Measurements from ENCODE around the gene SCUBE1. TPM values are rescaled to one million over a fixed set of nuclear protein-coding genes. Genes with fewer than 3 reads are reported as not detected.

Gene SCUBE1
- total RNA-seq, 1 experiment from 2014 or later = 3.9 TPM

- Histone ChIP-seq H3K79me2 (ENCODE audit: insufficient read depth, low read length) (no peaks in the 10 kb centered on the region), H3K9ac (ENCODE audit: low read length) (no peak overlapping the region), H4K20me1 (ENCODE audit: insufficient read depth) (no peaks in the 10 kb centered on the region), H2AFZ (ENCODE audit: low read depth, low read length, poor library complexity, severe bottlenecking) (no peak overlapping the region), H3K27me3 (ENCODE audit: insufficient read depth, low read length) (no peaks in the 10 kb centered on the region), H3K9me2 (ENCODE audit: insufficient read depth) (no peaks in the 10 kb centered on the region), H3K4me3 (replicated peaks in 1 of 2; ENCODE audit: low read depth in 1 of 2, low read length in 2 of 2) (no peak overlapping the region), H3K4me1 (ENCODE audit: control insufficient read depth in 1 of 2, insufficient read depth in 2 of 2, low read length in 2 of 2) (peaks cover 7 to 12% of the 10 kb centered on the region in 2 experiments; a peak in 3 of 4 replicates), H3K36me3 (ENCODE audit: control insufficient read depth in 1 of 2, insufficient read depth in 2 of 2, low read length in 2 of 2) (no peaks in the 10 kb centered on the region), H3K9me3 (ENCODE audit: control insufficient read depth in 1 of 2, insufficient read depth in 1 of 2, low read depth in 1 of 2, low read length in 2 of 2) (no peaks in the 10 kb centered on the region), H3K27ac (ENCODE audit: low read depth, low read length) (no peak overlapping the region), H3K4me2 (ENCODE audit: low read length) (no peak overlapping the region)
- BruUV-seq (replicated peaks) = no TSS peak
- TF ChIP-seq, protein P1, sequence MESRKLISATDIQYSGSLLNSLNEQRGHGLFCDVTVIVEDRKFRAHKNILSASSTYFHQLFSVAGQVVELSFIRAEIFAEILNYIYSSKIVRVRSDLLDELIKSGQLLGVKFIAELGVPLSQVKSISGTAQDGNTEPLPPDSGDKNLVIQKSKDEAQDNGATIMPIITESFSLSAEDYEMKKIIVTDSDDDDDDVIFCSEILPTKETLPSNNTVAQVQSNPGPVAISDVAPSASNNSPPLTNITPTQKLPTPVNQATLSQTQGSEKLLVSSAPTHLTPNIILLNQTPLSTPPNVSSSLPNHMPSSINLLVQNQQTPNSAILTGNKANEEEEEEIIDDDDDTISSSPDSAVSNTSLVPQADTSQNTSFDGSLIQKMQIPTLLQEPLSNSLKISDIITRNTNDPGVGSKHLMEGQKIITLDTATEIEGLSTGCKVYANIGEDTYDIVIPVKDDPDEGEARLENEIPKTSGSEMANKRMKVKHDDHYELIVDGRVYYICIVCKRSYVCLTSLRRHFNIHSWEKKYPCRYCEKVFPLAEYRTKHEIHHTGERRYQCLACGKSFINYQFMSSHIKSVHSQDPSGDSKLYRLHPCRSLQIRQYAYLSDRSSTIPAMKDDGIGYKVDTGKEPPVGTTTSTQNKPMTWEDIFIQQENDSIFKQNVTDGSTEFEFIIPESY (IDR thresholded peaks at IDR 0.05; ENCODE audit: extremely low read depth, insufficient replicate concordance, low read length) = no peak
- TF ChIP-seq CBX3 (IDR thresholded peaks at IDR 0.05; ENCODE audit: low read depth) = no peak
- no peak for TF ChIP-seq POLR2A (IDR thresholded peaks at IDR 0.05; ENCODE audit: borderline replicate concordance, extremely low read depth, insufficient read depth, insufficient read length)
- TF ChIP-seq SP1 (IDR thresholded peaks at IDR 0.05; ENCODE audit: low read depth) = no peak
- no peak for TF ChIP-seq CEBPB (IDR thresholded peaks at IDR 0.05; ENCODE audit: low read depth)
- TF ChIP-seq FOSL1 (IDR thresholded peaks at IDR 0.05; ENCODE audit: low read depth) = no peak
- TF ChIP-seq EZH2 (IDR thresholded peaks at IDR 0.05) = no peak
- TF ChIP-seq, protein P2, sequence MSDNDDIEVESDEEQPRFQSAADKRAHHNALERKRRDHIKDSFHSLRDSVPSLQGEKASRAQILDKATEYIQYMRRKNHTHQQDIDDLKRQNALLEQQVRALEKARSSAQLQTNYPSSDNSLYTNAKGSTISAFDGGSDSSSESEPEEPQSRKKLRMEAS (IDR thresholded peaks at IDR 0.05) = no peak
- TF ChIP-seq REST (IDR thresholded peaks at IDR 0.05; ENCODE audit: low read depth) = no peak
- no peak for TF ChIP-seq ZNF274 (IDR thresholded peaks at IDR 0.05; ENCODE audit: low read depth, low read length)
- TF ChIP-seq CTCF (IDR thresholded peaks at IDR 0.05 in 2 of 3, conservative IDR thresholded peaks at IDR 0.05 in 1 of 3; ENCODE audit: borderline replicate concordance in 1 of 3, insufficient read depth in 1 of 3, low read depth in 2 of 3, low read length in 2 of 3) = no peak
- no peak for TF ChIP-seq ZFX (IDR thresholded peaks at IDR 0.05)
- TF ChIP-seq POLR2AphosphoS5 (IDR thresholded peaks at IDR 0.05; ENCODE audit: low read depth, low read length) = no peak
- no peak for TF ChIP-seq JUND (IDR thresholded peaks at IDR 0.05)
- no peak for TF ChIP-seq SIN3A (IDR thresholded peaks at IDR 0.05; ENCODE audit: low read depth)
- no peak for TF ChIP-seq EZH2phosphoT487 (IDR thresholded peaks at IDR 0.05; ENCODE audit: borderline replicate concordance)
- DNase-seq (ENCODE audit: low read depth, low spot score) (no peak), ATAC-seq (no peak)
- RAD21 ChIA-PET (ENCODE audit: low non-redundant PET in 1 of 2, low total read pairs in 2 of 2, uncharacterized antibody in 2 of 2, unreplicated experiment in 2 of 2) = no interaction called here
- CTCF ChIA-PET = interaction anchor here (1.1 kb wide), 2 partner anchors 15 to 100 kb away, joined by 3 read pairs; no protein-coding TSS in a partner anchor
- POLR2A ChIA-PET = no interaction called here
- intact Hi-C loops (cut with micrococcal nuclease) = no loop called here
Observed at GRCh38 chr22:43246188-43246587, 97.0 kb downstream of the SCUBE1 start.

All from HCT116 (cell line).